Measurements from ENCODE around the gene LAMC2. TPM values are rescaled to one million over a fixed set of nuclear protein-coding genes. Genes with fewer than 3 reads are reported as not detected.
"Not testable (repeated sequence)": the region's sequence is repeated elsewhere in the genome, so short reads cannot be mapped to it uniquely, and the experiment has no call there.

LAMC2 gene
- total RNA-seq, 3 donors from 2014 or later = 0.03 TPM; not detected in 2

GRCh38 chr1:183231545-183231944, 45.5 kb downstream of the LAMC2 start:
- DNase-seq (no peak), ATAC-seq (no peak)
- H3K27me3 Mint-ChIP-seq (ENCODE audit: low read depth) = peaks cover 6% of the 10 kb centered on the region
- H3K4me1 Mint-ChIP-seq (ENCODE audit: low read depth) = no peaks in the 10 kb centered on the region
- no peaks in the 10 kb centered on the region for H3K36me3 Mint-ChIP-seq (ENCODE audit: insufficient read depth)
- no peaks in the 10 kb centered on the region for H3K9me3 Mint-ChIP-seq
- H3K4me3 Mint-ChIP-seq = no peak overlapping the region

- ATAC-seq = no peak
- no peak overlapping the region for H3K4me3 Mint-ChIP-seq
- no peaks in the 10 kb centered on the region for H3K9me3 Mint-ChIP-seq
- DNase-seq = no peak
- peaks cover 2% of the 10 kb centered on the region for H3K27me3 Mint-ChIP-seq (ENCODE audit: low read depth)
- no peaks in the 10 kb centered on the region for H3K4me1 Mint-ChIP-seq (ENCODE audit: low read depth)
- no peaks in the 10 kb centered on the region for H3K36me3 Mint-ChIP-seq (ENCODE audit: insufficient read depth)
Observed at GRCh38 chr1:183233113-183233512, 47.0 kb downstream of the LAMC2 start.

GRCh38 chr1:183234660-183235476, 48.8 kb downstream of the LAMC2 start:
- Mint-ChIP-seq H3K4me3 (no peak overlapping the region), H3K27me3 (ENCODE audit: low read depth) (peaks cover 6% of the 10 kb centered on the region)
- no peak for DNase-seq

GRCh38 chr1:183235503-183235902, 49.4 kb downstream of the LAMC2 start:
- no peak for ATAC-seq
- no peak for DNase-seq
- Mint-ChIP-seq H3K4me1 (ENCODE audit: low read depth) (no peaks in the 10 kb centered on the region), H3K27me3 (ENCODE audit: low read depth) (peaks cover 6% of the 10 kb centered on the region), H3K36me3 (ENCODE audit: insufficient read depth) (no peaks in the 10 kb centered on the region), H3K9me3 (no peaks in the 10 kb centered on the region), H3K4me3 (no peak overlapping the region)

More at GRCh38 chr1:183234660-183235476, 48.8 kb downstream of the LAMC2 start:
- Mint-ChIP-seq H3K36me3 (ENCODE audit: insufficient read depth) (no peaks in the 10 kb centered on the region), H3K4me1 (ENCODE audit: low read depth) (no peaks in the 10 kb centered on the region), H3K9me3 (no peaks in the 10 kb centered on the region)
- ATAC-seq = no peak

GRCh38 chr1:183236158-183236725, 50.2 kb downstream of the LAMC2 start:
- no peak for ATAC-seq
- Mint-ChIP-seq H3K4me1 (ENCODE audit: low read depth) (no peaks in the 10 kb centered on the region), H3K27me3 (ENCODE audit: low read depth) (peaks cover 7% of the 10 kb centered on the region), H3K9me3 (no peaks in the 10 kb centered on the region), H3K4me3 (no peak overlapping the region), H3K36me3 (ENCODE audit: insufficient read depth) (no peaks in the 10 kb centered on the region)
- no peak for DNase-seq

GRCh38 chr1:183237046-183237445, 51.0 kb downstream of the LAMC2 start:
- no peak for ATAC-seq
- Mint-ChIP-seq H3K36me3 (ENCODE audit: insufficient read depth) (no peaks in the 10 kb centered on the region), H3K4me1 (ENCODE audit: low read depth) (no peaks in the 10 kb centered on the region)

GRCh38 chr1:183238071-183238470, 52.0 kb downstream of the LAMC2 start:
- H3K36me3 Mint-ChIP-seq (ENCODE audit: insufficient read depth) = no peaks in the 10 kb centered on the region
- no peaks in the 10 kb centered on the region for H3K9me3 Mint-ChIP-seq
- peaks cover 11% of the 10 kb centered on the region for H3K27me3 Mint-ChIP-seq (ENCODE audit: low read depth)
- DNase-seq = no peak
- no peak for ATAC-seq
- no peaks in the 10 kb centered on the region for H3K4me1 Mint-ChIP-seq (ENCODE audit: low read depth)
- H3K4me3 Mint-ChIP-seq = no peak overlapping the region

More at GRCh38 chr1:183237046-183237445, 51.0 kb downstream of the LAMC2 start:
- Mint-ChIP-seq H3K27me3 (ENCODE audit: low read depth) (peaks cover 11% of the 10 kb centered on the region), H3K9me3 (no peaks in the 10 kb centered on the region), H3K4me3 (no peak overlapping the region)
- DNase-seq = no peak

GRCh38 chr1:183239220-183239742, 53.2 kb downstream of the LAMC2 start:
- no peak for DNase-seq
- ATAC-seq = no peak
- Mint-ChIP-seq H3K9me3 (no peaks in the 10 kb centered on the region), H3K4me1 (ENCODE audit: low read depth) (no peaks in the 10 kb centered on the region), H3K27me3 (ENCODE audit: low read depth) (peaks cover 18% of the 10 kb centered on the region), H3K36me3 (ENCODE audit: insufficient read depth) (no peaks in the 10 kb centered on the region), H3K4me3 (no peak overlapping the region)

GRCh38 chr1:183239793-183240525, 53.9 kb downstream of the LAMC2 start:
- Mint-ChIP-seq H3K4me3 (no peak overlapping the region), H3K36me3 (ENCODE audit: insufficient read depth) (no peaks in the 10 kb centered on the region), H3K4me1 (ENCODE audit: low read depth) (no peaks in the 10 kb centered on the region), H3K9me3 (no peaks in the 10 kb centered on the region), H3K27me3 (ENCODE audit: low read depth) (peaks cover 18% of the 10 kb centered on the region)
- ATAC-seq (no peak), DNase-seq (no peak)

- Mint-ChIP-seq H3K27me3 (ENCODE audit: low read depth) (peaks cover 18% of the 10 kb centered on the region), H3K4me1 (ENCODE audit: low read depth) (no peaks in the 10 kb centered on the region), H3K4me3 (no peak overlapping the region), H3K36me3 (ENCODE audit: insufficient read depth) (no peaks in the 10 kb centered on the region), H3K9me3 (no peaks in the 10 kb centered on the region)
- ATAC-seq (no peak), DNase-seq (no peak)
Observed at GRCh38 chr1:183240526-183240825, 54.4 kb downstream of the LAMC2 start.

GRCh38 chr1:183240853-183241252, 54.8 kb downstream of the LAMC2 start:
- not testable (repeated sequence) for H3K36me3 Mint-ChIP-seq (ENCODE audit: insufficient read depth); H3K9me3 Mint-ChIP-seq; H3K4me3 Mint-ChIP-seq; DNase-seq; ATAC-seq; H3K4me1 Mint-ChIP-seq (ENCODE audit: low read depth)
- H3K27me3 Mint-ChIP-seq (ENCODE audit: low read depth) = peaks cover 18% of the 10 kb centered on the region

- DNase-seq (no peak), ATAC-seq (no peak)
- H3K4me3 Mint-ChIP-seq = no peak overlapping the region
- peaks cover 17% of the 10 kb centered on the region for H3K27me3 Mint-ChIP-seq (ENCODE audit: low read depth)
- no peaks in the 10 kb centered on the region for H3K36me3 Mint-ChIP-seq (ENCODE audit: insufficient read depth)
- H3K9me3 Mint-ChIP-seq = no peaks in the 10 kb centered on the region
- no peaks in the 10 kb centered on the region for H3K4me1 Mint-ChIP-seq (ENCODE audit: low read depth)
Observed at GRCh38 chr1:183241471-183241870, 55.4 kb downstream of the LAMC2 start.

GRCh38 chr1:183242556-183242955, 56.5 kb downstream of the LAMC2 start:
- peaks cover 16% of the 10 kb centered on the region for H3K27me3 Mint-ChIP-seq (ENCODE audit: low read depth)
- ATAC-seq (no peak), DNase-seq (no peak)
- H3K4me1 Mint-ChIP-seq (ENCODE audit: low read depth) = no peaks in the 10 kb centered on the region
- no peaks in the 10 kb centered on the region for H3K36me3 Mint-ChIP-seq (ENCODE audit: insufficient read depth)
- no peak overlapping the region for H3K4me3 Mint-ChIP-seq
- H3K9me3 Mint-ChIP-seq = no peaks in the 10 kb centered on the region

GRCh38 chr1:183243161-183244050, 57.3 kb downstream of the LAMC2 start:
- Mint-ChIP-seq H3K4me3 (no peak overlapping the region), H3K36me3 (ENCODE audit: insufficient read depth) (no peaks in the 10 kb centered on the region), H3K27me3 (ENCODE audit: low read depth) (peaks cover 16% of the 10 kb centered on the region), H3K4me1 (ENCODE audit: low read depth) (no peaks in the 10 kb centered on the region), H3K9me3 (no peaks in the 10 kb centered on the region)
- DNase-seq = no peak
- no peak for ATAC-seq
